Prostate gland (tissue), 2 donors: ENCODE data around the gene LAMP1.

ENCODE experiments used
- CTCF ChIP-seq, 4 experiments: fragments of 200-600 bp in 2 of 4; fragments of 450-650 bp in 2 of 4; sonication (generic) in 2 of 4; IDR thresholded peaks; 1 replicate in 3 of 4; 2 replicates in 1 of 4; pipeline ENCODE4 v1.5.1; 2016 to 2019; ENCODE audit warnings: antibody characterized with exemption in 4 of 4, mild to moderate bottlenecking in 2 of 4, moderate library complexity in 2 of 4
- POLR2AphosphoS5 ChIP-seq: sonication (generic); formaldehyde crosslinking; IDR thresholded peaks from one replicate; pipeline ENCODE4 v1.6.1; 2017; ENCODE audit warnings: antibody characterized with exemption

- no peak for TF ChIP-seq CTCF (IDR thresholded peaks at IDR 0.05)
- TF ChIP-seq POLR2AphosphoS5: no peak
Observed at GRCh38 chr13:113304121-113304520, 7.1 kb downstream of the LAMP1 start.
